RCC 7860 (cell line): ENCODE measurements around the gene ARL5B.

Source experiments
- DNase-seq: peaks from one replicate; pipeline ENCODE4 v3.0.0-alpha.2; 2015; ENCODE audit warnings: low spot score
- FAIRE-seq: peaks from 2 replicates; lab custom pipeline; 2012; peaks lifted over from hg19 to GRCh38; lab: Jason Lieb, UNC

Gene ARL5B

DNA sequence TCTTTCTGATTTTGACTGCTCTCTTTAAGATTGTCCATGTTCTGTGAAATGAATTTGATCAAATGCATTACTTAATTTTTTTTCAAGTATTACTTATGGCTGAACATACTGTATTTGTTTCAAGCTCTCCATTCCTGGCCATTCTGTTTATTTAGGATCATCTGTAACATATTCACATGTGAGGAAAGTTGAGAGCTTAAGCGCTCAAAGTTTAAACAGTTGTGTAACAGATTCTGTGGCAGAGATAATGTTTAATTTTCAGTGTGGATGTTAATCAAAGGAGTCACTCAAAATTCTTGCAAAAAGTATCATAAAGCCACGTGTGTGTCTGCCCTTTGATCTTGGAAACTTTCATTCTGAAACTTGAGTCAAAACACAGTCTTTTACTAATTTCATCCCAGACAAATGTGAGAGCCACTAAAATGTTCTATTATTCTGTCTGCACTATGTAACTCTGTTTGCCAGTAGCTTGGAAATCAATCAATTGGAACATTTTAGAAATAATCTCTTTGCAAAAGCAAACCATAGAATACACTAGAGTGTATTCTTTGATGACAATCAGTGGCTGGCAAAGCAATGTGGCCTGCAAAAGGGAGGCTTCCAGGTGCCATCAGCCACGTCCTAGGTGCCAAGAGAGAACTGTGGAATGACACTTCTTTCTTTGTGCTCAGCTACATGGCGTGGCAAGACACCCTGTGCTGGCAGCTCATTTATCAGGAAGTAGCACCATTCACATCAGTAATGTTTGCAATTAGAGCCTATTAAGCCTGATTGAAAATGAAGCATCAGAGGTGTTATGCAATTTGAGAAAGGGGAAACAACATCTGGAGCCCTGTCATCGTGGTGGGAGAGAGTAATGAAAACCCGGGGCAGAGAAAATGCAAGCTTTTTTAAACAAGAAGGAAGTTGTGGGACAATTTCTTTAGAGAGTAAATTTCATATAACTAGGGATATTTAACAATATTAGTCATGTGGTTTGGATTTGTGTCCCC is 40.9 kb downstream of the ARL5B start:
- FAIRE-seq (no peak), DNase-seq (no peak)

DNA sequence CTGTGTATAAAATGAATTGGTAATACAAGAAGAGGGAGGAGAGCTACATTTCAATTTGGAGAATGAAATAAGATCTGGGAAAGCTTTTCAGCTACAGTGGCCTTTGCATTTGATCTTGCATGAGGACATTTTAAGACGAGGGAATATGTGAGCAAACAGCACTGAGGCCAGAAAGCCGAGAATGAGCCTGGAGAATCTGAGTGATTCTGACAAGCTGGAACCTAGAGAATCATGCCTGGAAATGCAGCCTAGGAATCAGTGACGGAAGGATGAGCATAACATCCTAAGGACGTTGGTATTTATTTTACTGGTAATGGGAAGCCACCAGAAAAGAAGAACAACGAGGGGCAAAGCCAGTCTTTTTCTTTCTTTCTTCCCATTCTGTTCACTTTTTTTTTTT is 44.3 kb downstream of the ARL5B start:
- no peak for DNase-seq
- no peak for FAIRE-seq

DNA sequence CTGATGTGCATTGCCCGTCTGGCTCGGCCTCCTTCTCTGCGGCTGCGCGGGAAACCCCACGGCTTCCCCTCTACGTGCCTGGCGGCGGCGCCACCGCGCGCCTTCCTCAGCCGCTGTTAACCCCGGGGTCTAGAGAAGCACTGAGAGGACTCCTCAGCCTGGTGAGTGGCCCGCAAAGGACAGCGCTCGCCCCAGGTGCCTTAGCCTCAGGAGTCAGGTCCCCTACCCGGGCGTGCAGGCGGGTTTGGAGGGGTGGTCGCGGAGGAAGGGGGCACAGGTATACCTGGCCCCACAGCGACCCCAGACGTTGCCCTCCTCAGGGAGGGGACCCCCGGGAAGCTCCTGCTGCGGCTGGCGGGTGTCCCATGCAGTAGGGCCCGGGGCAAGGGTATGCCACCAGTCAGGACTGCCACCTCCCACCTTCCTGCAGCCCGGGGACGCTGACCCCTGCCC is 51.0 kb downstream of the ARL5B start:
- no peak for FAIRE-seq
- DNase-seq = no peak

GRCh38 chr10:18713077-18713476 is 53.8 kb downstream of the ARL5B start:
- FAIRE-seq (peak; percentile 92), DNase-seq (peak; percentile 91)

- no peak for DNase-seq
- FAIRE-seq = no peak
Observed at GRCh38 chr10:18718991-18719390, 59.8 kb downstream of the ARL5B start.

DNA sequence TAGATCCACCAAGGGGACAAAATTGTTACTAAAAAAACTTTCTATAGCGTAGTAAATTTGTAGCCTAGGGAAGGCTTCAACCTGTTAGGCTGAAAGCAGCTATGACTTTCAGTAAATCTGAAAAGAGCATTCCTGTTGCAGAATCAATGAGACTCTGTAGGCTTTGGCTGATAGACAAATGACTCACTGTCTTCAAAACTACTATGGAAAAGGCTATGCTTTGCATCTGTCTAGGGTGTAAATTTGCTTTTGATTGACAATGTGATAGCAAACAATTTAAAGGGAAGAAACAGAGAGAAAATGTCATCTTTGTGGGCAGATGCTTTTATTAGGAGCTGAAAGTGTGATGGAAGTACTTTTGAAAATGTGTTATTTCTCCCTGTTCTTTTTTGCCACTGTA is 60.6 kb downstream of the ARL5B start:
- no peak for DNase-seq
- no peak for FAIRE-seq

DNA sequence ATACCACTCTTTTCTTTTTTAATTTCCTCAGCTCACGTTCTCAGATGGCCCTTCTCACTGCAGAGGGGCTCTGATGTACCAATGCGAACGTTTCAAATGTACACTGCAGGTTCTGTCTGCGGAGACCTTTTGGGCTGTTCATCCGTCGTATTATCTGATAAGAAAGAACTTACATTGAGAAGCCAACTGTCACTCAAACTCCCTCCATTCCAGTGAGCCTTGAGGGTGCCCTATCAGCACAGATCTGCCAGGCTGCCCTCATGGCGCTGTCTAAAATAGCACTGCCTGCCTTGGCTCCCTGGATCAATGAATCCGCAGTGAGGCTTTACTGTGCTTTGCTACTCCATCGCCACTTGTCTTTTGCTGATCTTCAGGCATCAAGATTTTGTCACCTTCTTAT is 61.8 kb downstream of the ARL5B start:
- FAIRE-seq = no peak
- DNase-seq = no peak

GRCh38 chr10:18723801-18724200 is 64.6 kb downstream of the ARL5B start:
- DNase-seq = no peak
- FAIRE-seq = no peak
